Prostate gland (tissue), 2 donors: Measurements from ENCODE around the gene ZNF253.
"Not testable (repeated sequence)": the region's sequence is repeated elsewhere in the genome, so short reads cannot be mapped to it uniquely, and the experiment has no call there.

Source experiments
- CTCF ChIP-seq, 4 experiments: fragments of 200-600 bp in 2 of 4; fragments of 450-650 bp in 2 of 4; sonication (generic) in 2 of 4; IDR thresholded peaks; 1 replicate in 3 of 4; 2 replicates in 1 of 4; pipeline ENCODE4 v1.5.1; 2016 to 2019; ENCODE audit warnings: antibody characterized with exemption in 4 of 4, mild to moderate bottlenecking in 2 of 4, moderate library complexity in 2 of 4
- POLR2A ChIP-seq: fragments of 450-650 bp; IDR thresholded peaks from one replicate; pipeline ENCODE4 v1.6.1; 2016; ENCODE audit warnings: antibody characterized with exemption, mild to moderate bottlenecking

GRCh38 chr19:19821976-19822375, 43.7 kb upstream of the ZNF253 start:
- TF ChIP-seq POLR2A; CTCF (IDR thresholded peaks at IDR 0.05): not testable (repeated sequence)
